Activated naive CD8-positive, alpha-beta T cell treated with anti-CD3 and anti-CD28 coated beads for 36 hours (primary cell): ENCODE measurements around the gene ADSS1. TPM values are rescaled to one million over a fixed set of nuclear protein-coding genes. Genes with fewer than 3 reads are reported as not detected.
A peak's percentile ranks its signal among the peaks of the same experiment; 100 is the strongest.
"Not testable (repeated sequence)": the region's sequence is repeated elsewhere in the genome, so short reads cannot be mapped to it uniquely, and the experiment has no call there.

ENCODE experiments used
- DNase-seq: peaks from one replicate; pipeline ENCODE4 v3.0.0; 2021
- H3K27ac Mint-ChIP-seq: one replicate; pipeline ENCODE4 v1.8.0; 2022; ENCODE audit warnings: mild to moderate bottlenecking, moderate library complexity, mixed read lengths
- H3K27me3 Mint-ChIP-seq: one replicate; pipeline ENCODE4 v1.8.0; 2022; ENCODE audit warnings: mild to moderate bottlenecking, mixed read lengths
- H3K36me3 Mint-ChIP-seq: one replicate; pipeline ENCODE4 v1.8.0; 2021; ENCODE audit warnings: mild to moderate bottlenecking, mixed read lengths
- H3K4me1 Mint-ChIP-seq: one replicate; pipeline ENCODE4 v1.8.0; 2021; ENCODE audit warnings: mixed read lengths
- H3K4me3 Mint-ChIP-seq: one replicate; pipeline ENCODE4 v1.8.0; 2022; ENCODE audit warnings: mild to moderate bottlenecking, moderate library complexity, mixed read lengths
- H3K9me3 Mint-ChIP-seq: one replicate; pipeline ENCODE4 v1.8.0; 2022; ENCODE audit warnings: mixed read lengths
- total RNA-seq, 2 experiments: library from RNA; stranded (reverse); gene quantifications; one replicate each; pipeline ENCODE4 v1.2.3, GENCODE V29; 2021

The ADSS1 gene
- total RNA-seq, 2 experiments from 2014 or later = 0.87 to 1.7 TPM

DNA sequence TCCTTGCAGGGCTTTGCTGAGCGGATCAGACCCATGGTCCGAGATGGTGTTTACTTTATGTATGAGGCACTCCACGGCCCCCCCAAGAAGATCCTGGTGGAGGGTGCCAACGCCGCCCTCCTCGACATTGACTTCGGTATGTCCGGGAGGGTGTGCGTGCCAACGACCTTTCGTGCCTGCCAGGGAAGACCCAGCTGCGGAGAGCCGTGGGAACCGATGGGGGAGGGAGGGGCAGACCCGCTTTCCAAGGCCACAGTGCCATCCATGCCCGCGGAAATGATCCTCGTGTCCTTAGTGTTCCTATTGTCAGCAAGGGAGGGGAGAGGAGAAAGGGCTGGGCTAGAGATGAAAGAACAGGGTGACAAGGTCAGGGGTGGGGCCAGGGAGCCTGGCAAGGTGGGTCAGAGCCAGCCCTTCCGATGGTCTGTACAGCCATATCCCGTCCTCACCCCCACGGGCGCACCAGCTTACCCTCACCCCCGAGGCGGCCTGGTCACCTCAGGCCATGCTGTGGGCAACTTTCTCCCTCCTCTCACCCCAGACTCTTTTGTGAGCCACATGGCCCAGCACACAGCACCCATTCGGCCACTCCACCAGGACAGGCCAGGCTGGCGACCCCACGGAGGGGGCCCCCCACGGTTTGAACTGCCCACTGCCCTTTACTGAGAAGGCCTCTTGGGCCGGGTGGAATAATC lies 17.2 kb downstream of the ADSS1 start:
- Mint-ChIP-seq H3K27me3 (no peaks in the 10 kb centered on the region), H3K27ac (no peak overlapping the region), H3K36me3 (no peaks in the 10 kb centered on the region), H3K4me1 (peaks cover 6% of the 10 kb centered on the region), H3K9me3 (no peaks in the 10 kb centered on the region), H3K4me3 (no peak overlapping the region)
- DNase-seq = no peak

DNA sequence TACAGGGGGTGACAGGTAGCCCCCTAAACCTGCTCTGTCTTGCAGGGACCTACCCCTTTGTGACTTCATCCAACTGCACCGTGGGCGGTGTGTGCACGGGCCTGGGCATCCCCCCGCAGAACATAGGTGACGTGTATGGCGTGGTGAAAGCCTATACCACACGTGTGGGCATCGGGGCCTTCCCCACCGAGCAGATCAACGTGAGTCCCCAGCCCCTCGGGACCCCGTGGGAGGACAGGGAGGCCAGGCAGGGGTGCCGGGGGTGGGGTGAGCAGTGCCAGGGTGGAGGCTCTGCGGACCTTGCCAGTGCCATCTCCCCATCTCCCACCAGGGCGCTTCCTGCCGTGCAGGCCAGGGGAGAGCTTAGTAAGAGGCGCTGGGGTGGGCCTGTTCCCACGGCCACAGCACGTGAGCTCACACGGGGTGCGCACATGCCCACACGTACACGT lies 17.8 kb downstream of the ADSS1 start:
- DNase-seq = no peak
- no peak overlapping the region for H3K4me3 Mint-ChIP-seq
- no peaks in the 10 kb centered on the region for H3K9me3 Mint-ChIP-seq
- H3K36me3 Mint-ChIP-seq = no peaks in the 10 kb centered on the region
- no peaks in the 10 kb centered on the region for H3K27me3 Mint-ChIP-seq
- H3K27ac Mint-ChIP-seq = no peak overlapping the region
- peaks cover 6% of the 10 kb centered on the region for H3K4me1 Mint-ChIP-seq

DNA sequence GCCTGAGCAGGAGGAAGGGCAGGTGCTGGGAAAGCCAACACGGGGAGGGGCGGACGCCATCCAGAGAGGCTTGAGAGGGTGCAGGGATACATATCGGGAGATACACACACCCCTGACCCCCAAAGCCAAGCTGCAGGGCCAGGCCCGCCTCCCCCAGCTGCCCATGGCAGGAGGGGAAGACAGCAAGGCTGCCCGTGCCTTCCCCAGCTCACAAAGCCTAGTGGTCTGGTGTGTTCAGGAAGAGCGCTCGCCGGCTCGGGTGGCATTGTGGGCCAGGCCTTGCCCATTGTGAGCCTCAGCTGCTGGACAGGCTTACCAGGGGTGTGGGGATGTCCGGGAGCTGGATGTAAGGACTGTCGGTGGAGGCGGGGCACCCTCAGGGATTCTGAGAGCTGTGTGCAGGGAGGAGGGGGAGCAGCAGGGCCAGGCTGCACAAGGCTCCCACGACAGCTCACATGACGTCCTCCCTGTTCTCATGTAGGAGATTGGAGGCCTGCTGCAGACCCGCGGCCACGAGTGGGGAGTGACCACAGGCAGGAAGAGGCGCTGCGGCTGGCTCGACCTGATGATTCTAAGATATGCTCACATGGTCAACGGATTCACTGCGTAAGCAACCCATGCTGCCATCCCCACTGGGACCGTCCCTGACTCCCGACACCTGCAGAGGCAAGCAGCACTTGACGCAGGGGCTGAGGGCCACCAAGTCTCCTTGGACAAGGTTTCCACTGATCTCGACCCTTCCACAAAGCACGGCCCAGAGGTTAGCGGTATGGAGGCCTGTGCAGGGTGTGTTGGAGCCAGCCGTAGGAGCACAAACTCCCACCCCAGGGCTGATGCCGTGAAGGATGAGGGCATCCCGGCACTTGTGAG lies 18.8 kb downstream of the ADSS1 start:
- Mint-ChIP-seq H3K36me3 (no peaks in the 10 kb centered on the region), H3K27ac (no peak overlapping the region), H3K4me1 (peaks cover 6% of the 10 kb centered on the region), H3K4me3 (no peak overlapping the region), H3K27me3 (no peaks in the 10 kb centered on the region), H3K9me3 (no peaks in the 10 kb centered on the region)
- DNase-seq = no peak

DNA sequence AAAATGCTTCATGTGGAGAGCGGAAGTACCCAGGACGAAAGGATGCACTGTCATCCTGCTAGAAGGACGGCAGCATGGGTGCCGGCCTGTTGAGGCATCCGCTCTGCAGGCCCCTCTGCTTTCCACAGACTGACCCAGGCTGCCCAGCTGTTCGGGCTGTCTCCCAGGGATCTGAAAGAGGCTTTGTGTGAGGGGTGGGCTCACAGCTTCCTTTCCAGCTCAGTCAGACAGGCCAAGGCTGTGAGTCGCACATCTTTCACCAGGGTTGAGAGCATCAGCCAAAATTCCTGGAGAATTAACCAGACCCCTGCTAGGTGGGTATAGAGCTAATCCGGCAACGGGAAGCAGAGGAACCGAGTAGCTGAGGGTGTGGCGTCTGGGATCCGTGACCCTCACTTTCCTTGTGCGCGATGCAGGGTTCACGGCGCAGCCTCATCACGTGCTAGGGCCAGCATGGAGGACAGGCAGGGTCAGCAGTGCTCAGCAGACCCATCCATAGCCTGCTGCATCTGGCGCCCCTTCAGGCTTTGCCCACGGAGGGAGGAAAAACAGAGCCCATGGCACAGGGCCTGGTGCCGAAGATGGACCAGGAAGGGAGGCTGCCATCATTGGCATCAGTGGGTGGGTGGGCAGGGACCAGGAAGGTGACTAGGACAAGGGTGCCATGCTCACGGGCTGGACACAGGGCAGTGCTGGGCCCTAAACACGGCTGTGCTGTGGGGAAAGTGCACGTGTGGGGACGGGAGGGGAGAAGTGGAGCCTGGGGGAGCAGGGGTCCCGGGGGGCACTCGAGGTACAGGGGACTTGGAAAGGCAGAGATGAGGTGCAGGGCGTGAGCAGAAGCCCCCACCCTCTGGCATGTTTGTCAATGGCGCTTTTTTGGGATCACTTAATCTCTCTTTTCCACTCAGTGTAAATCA lies 19.7 kb downstream of the ADSS1 start:
- no peak for DNase-seq
- no peaks in the 10 kb centered on the region for H3K9me3 Mint-ChIP-seq
- H3K27ac Mint-ChIP-seq = no peak overlapping the region
- no peaks in the 10 kb centered on the region for H3K27me3 Mint-ChIP-seq
- H3K4me3 Mint-ChIP-seq = no peak overlapping the region
- H3K36me3 Mint-ChIP-seq = no peaks in the 10 kb centered on the region
- H3K4me1 Mint-ChIP-seq = peaks cover 6% of the 10 kb centered on the region

DNA sequence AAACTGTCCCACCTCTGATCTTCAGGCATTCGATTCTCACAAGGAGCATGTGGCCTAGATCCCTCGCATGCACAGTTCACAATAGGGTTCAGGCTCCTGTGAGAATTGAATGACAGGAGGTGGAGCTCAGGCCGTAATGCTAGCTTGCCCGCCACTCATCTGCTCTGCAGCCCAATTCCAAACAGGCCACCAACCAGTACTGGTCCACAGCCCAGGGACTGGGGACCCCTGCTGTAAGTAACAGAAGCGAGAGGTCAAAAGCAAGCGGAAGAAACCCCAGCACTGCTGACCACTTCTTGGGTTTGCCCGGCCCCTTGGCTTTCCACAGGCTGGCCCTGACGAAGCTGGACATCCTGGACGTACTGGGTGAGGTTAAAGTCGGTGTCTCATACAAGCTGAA lies 20.5 kb downstream of the ADSS1 start:
- Mint-ChIP-seq H3K36me3 (no peaks in the 10 kb centered on the region), H3K4me1 (peaks cover 6% of the 10 kb centered on the region), H3K27ac (no peak overlapping the region), H3K9me3 (no peaks in the 10 kb centered on the region), H3K27me3 (no peaks in the 10 kb centered on the region), H3K4me3 (no peak overlapping the region)
- no peak for DNase-seq

DNA sequence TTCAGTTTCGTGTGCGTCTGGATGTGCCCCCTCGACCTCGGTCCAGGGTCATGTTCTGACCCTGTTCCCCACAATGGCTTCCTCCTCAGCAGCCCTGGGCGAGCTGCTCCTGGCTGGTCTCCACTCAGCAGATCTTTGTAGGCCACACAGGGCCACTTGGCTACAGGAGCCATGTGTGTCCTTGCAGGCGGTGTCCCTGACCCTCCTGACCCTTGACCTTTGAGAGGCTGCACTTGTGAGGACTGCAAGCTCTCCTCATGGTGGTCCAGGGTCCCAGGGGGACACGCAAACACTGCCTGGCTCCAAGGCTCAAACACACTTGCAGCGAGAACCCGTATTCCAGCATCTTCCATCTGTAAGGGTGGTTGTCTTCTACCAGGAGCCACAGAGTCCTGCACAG lies 21.4 kb downstream of the ADSS1 start:
- no peak for DNase-seq
- Mint-ChIP-seq H3K36me3 (no peaks in the 10 kb centered on the region), H3K27me3 (no peaks in the 10 kb centered on the region), H3K4me1 (peaks cover 7% of the 10 kb centered on the region), H3K4me3 (no peak overlapping the region), H3K27ac (no peak overlapping the region), H3K9me3 (no peaks in the 10 kb centered on the region)

DNA sequence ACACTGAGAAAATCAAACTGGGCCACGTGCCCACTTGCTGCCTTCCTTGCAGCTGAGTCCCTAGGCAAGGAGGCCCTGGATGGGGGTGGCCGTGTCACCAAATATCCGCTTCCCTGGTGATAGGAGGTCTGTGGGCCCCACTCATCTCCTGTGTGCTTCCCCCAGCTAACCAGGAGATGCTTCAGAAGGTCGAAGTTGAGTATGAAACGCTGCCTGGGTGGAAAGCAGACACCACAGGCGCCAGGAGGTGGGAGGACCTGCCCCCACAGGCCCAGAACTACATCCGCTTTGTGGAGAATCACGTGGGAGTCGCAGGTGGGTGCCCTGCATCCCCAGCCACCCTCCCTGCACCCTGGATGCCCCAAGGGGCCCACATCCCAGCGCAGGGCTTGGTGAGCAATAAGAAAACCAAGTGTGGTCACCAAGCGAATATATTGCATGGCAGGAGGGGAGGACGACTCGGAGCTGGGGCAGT lies 22.1 kb downstream of the ADSS1 start:
- H3K27ac Mint-ChIP-seq = no peak overlapping the region
- peaks cover 7% of the 10 kb centered on the region for H3K4me1 Mint-ChIP-seq
- H3K36me3 Mint-ChIP-seq = no peaks in the 10 kb centered on the region
- no peak overlapping the region for H3K4me3 Mint-ChIP-seq
- no peaks in the 10 kb centered on the region for H3K27me3 Mint-ChIP-seq
- peak; percentile 25 for DNase-seq
- no peaks in the 10 kb centered on the region for H3K9me3 Mint-ChIP-seq

DNA sequence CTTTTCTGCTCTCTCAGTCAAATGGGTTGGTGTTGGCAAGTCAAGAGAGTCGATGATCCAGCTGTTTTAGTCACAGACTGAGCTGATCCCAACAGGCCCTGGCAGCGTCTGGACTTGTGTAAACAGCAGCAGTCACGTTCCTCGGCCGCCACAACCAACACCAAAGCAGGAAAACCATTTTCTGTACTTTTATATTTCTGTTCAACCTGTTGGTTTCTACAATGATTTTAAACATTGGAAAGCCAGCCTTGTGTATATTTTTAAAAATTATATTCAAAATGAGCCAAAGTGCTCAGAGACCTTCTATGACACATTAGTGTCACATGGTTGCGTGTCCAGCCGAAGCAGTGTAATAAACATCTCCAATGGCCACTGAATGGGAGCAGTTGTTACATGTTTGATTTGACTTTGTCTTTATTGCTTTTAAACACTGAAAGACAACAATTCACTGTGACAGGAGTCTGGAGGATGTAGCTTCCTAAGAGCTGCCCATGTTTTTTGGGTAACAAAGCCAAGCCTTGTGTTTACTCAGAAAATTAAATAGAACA lies 23.0 kb downstream of the ADSS1 start:
- Mint-ChIP-seq H3K36me3 (no peaks in the 10 kb centered on the region), H3K27ac (no peak overlapping the region), H3K4me1 (peaks cover 7% of the 10 kb centered on the region), H3K27me3 (no peaks in the 10 kb centered on the region), H3K4me3 (no peak overlapping the region), H3K9me3 (no peaks in the 10 kb centered on the region)
- no peak for DNase-seq

DNA sequence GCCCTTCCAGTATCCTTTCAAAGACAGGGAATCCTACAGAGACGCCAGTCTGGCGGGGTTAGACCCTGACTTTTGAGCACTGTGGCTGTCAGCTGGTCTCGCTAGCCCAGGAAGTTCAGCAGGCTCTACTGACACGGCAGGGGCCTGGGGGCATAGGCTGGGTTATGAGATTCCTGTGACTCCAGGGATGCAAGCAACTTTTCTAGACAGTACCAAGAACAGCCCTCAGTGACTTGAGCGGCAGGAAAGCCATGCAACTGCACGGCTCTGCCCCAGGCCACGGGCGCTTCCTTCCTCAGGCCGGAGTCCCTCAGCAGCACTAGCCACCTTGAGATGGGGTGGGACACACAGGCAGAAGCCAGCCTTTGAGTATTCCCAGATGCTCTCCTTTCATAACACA lies 23.8 kb downstream of the ADSS1 start:
- DNase-seq = no peak
- Mint-ChIP-seq H3K9me3 (no peaks in the 10 kb centered on the region), H3K4me1 (peaks cover 7% of the 10 kb centered on the region), H3K27me3 (no peaks in the 10 kb centered on the region), H3K4me3 (no peak overlapping the region), H3K36me3 (no peaks in the 10 kb centered on the region), H3K27ac (no peak overlapping the region)

DNA sequence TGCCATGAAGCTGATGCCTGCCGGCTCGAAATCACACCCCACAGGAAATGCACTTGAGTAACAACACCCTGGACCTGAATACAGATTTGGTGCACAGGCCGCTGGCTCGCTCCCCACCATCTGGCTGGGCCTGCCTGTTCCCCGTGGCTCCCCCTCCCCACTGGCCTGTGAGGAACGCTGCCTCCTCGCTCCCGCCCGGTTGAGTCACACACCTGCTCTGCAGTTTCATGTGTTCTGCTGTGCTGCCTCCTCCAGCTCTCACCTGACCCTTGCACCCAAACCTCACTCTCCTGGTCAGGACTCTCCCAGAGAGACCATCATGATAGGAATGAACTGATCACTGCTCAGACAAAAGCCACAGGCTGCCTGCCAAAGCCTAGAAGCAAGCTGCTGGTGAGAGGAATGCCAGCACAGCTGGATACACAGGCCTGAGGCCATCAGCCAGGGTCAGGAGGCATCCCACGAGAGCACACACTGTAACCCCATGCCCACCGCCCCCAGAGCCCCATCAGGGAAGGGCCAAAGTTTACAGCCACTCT lies 25.2 kb downstream of the ADSS1 start:
- Mint-ChIP-seq H3K27me3 (no peaks in the 10 kb centered on the region), H3K9me3 (no peaks in the 10 kb centered on the region), H3K36me3 (peaks cover 6% of the 10 kb centered on the region), H3K27ac (no peak overlapping the region), H3K4me1 (peaks cover 14% of the 10 kb centered on the region), H3K4me3 (no peak overlapping the region)
- DNase-seq = no peak

DNA sequence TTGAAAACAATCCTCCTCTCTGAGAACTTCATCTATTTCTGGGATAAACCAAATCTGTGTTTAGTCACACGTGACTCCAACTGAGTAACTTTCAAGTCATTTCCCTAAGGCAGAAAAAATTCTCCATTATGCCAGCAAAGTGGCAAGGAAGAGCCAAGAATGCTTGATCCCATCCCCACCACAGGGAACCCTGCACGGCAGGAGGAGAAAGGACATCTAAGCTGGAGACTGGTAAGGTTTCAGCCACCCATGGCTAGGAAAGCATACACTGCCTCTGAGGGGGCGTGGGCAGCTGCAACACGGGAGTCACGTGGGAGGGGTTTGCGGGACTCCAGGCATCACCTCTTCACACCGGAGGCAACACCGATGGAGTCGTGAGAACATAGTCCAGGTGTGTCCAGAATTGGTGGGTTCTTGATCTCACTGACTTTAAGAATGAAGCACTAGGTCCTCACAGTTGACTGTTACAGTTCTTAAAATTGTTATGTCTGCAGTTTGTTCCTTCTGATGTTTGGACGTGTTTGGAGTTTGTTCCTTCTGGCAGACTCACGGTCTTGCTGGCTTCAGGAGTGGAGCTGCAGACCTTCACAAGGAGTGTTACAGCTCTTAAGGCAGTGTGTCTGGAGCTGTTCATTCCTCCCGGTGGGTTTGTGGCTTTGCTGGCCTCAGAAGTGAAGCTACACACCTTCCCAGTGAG lies 26.2 kb downstream of the ADSS1 start:
- H3K36me3 Mint-ChIP-seq = peaks cover 12% of the 10 kb centered on the region
- H3K4me1 Mint-ChIP-seq = peaks cover 24% of the 10 kb centered on the region
- H3K9me3 Mint-ChIP-seq = no peaks in the 10 kb centered on the region
- H3K4me3 Mint-ChIP-seq = no peak overlapping the region
- no peak for DNase-seq
- no peak overlapping the region for H3K27ac Mint-ChIP-seq
- no peaks in the 10 kb centered on the region for H3K27me3 Mint-ChIP-seq

DNA sequence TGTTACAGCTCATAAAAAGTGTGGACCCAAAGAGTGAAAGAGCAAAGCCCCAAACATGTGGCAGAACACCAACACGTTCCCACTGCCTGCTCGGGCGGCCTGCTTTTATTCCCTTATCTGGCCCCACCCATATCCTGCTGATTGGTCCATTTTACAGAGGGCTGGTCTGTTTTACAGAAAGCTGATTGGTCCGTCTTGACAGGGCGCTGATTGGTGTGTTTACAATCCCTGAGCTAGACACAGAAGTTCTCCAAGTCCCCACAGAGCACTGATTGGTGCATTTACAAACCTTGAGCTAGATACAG lies 26.7 kb downstream of the ADSS1 start:
- not testable (repeated sequence) for H3K27ac Mint-ChIP-seq, H3K27me3 Mint-ChIP-seq, H3K9me3 Mint-ChIP-seq
- H3K36me3 Mint-ChIP-seq = peaks cover 14% of the 10 kb centered on the region
- H3K4me1 Mint-ChIP-seq = peaks cover 27% of the 10 kb centered on the region
- H3K4me3 Mint-ChIP-seq = peak overlapping the region; percentile 25
- peak; percentile 20 for DNase-seq

DNA sequence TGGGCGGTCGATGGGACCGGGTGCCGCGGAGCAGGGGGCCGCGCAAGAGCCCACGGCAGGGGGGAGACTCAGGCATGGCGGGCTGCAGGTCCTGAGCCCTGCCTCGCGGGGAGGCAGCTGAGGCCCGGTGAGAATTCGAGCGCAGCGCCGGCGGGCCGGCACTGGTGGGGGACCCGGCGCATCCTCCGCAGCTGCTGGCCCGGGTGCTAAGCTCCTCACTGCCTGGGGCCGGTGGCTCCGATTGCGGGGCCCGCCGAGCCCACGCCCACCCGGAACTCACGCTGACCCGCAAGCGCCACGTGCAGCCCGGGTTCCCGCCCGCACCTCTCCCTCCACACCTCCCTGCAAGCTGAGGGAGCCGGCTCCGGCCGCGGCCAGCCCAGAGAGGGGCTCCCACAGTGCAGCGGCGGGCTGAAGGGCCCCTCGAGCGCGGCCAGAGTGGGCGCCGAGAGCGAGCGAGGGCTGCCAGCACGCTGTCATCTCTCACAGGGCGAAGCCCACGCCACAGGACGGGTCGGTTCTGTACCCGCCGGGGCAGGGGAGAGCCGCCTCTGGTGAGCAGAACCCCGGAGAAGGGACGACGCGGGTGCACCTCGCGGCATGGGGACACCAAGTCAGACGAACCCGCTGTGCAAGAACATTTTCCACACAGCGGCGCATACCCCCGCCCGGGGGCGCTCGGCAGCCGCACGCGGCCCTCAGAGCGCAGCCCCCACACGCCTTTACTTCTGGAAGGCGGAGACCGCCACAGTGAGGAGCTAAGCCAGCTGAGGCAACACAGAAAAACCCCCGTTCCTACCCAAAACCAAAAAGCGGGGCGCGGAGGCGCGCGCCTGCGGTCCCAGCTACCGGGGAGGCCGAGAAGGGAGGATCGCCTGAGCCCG lies 27.8 kb downstream of the ADSS1 start:
- H3K4me3 Mint-ChIP-seq = peak overlapping the region; percentile 98
- peaks cover 19% of the 10 kb centered on the region for H3K36me3 Mint-ChIP-seq
- H3K27ac Mint-ChIP-seq = peak overlapping the region; percentile 89
- H3K27me3 Mint-ChIP-seq = no peaks in the 10 kb centered on the region
- H3K4me1 Mint-ChIP-seq = peaks cover 33% of the 10 kb centered on the region
- no peak for DNase-seq
- no peaks in the 10 kb centered on the region for H3K9me3 Mint-ChIP-seq
